ENCODE measurements around the gene LONRF3. TPM values are rescaled to one million over a fixed set of nuclear protein-coding genes. Genes with fewer than 3 reads are reported as not detected.

LONRF3 gene
- total and polyA plus RNA-seq, 3 donors from 2014 or later: 4.2 to 9.7 (median 8.5) TPM

DNA sequence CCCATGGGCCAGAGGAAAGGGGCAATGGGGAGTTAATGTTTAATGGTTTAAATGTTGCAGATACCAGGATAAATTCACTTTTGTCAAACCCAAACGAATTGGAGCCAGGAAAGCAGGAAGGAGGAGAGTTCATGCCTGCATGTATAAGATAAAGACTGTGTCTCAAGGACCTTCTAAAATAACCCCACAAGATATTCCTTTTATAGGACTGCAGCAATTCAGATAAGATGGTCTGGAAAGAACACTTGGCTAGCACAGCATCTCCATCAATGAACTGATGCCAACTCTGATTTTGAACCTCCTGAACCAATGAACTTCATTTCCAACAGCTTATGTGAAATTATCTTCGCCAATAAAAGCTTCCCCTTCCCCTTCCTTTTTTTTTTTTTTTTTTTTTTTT is 31.3 kb upstream of the LONRF3 start:
- intact Hi-C loops (cut with DNase I; ENCODE audit: low total_unique reads): no loop called here
- Histone ChIP-seq H3K4me3 (no peak overlapping the region), H3K27me3 (no peaks in the 10 kb centered on the region), H3K9me3 (no peaks in the 10 kb centered on the region), H3K36me3 (ENCODE audit: low read depth, missing control alignments) (no peaks in the 10 kb centered on the region), H3K4me1 (no peaks in the 10 kb centered on the region), H3K27ac (no peak overlapping the region)
- 4 to 22% methylated on average over 2 of the region's 2 CpGs for WGBS, 2 donors
- TF ChIP-seq POLR2A (IDR thresholded peaks at IDR 0.05): no peak
- TF ChIP-seq, protein P1, sequence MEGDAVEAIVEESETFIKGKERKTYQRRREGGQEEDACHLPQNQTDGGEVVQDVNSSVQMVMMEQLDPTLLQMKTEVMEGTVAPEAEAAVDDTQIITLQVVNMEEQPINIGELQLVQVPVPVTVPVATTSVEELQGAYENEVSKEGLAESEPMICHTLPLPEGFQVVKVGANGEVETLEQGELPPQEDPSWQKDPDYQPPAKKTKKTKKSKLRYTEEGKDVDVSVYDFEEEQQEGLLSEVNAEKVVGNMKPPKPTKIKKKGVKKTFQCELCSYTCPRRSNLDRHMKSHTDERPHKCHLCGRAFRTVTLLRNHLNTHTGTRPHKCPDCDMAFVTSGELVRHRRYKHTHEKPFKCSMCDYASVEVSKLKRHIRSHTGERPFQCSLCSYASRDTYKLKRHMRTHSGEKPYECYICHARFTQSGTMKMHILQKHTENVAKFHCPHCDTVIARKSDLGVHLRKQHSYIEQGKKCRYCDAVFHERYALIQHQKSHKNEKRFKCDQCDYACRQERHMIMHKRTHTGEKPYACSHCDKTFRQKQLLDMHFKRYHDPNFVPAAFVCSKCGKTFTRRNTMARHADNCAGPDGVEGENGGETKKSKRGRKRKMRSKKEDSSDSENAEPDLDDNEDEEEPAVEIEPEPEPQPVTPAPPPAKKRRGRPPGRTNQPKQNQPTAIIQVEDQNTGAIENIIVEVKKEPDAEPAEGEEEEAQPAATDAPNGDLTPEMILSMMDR (IDR thresholded peaks at IDR 0.05): no peak
- DNase-seq: no peak

DNA sequence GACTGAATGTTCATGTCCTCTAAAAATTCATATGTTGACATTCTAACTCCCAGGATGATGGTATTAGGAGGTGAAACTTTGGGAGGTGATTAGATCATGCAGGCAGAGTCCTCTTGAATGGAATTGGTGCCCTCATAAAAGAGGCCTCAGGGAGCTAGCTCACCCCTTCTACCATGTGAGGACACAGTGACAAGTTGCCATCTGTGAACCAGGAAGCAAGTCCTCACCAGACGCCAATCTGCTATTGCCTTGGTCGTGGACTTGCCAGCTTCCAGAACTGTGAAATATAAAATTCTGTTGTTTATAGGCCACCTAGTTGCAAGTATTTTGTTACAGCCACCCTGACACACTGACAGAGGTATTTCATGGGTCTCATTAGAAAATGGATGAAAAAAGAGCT is 28.5 kb upstream of the LONRF3 start:
- no peak overlapping the region for H3K4me3 ChIP-seq
- H3K36me3 ChIP-seq (ENCODE audit: low read depth, missing control alignments): no peaks in the 10 kb centered on the region
- TF ChIP-seq, protein P1 (IDR thresholded peaks at IDR 0.05): no peak
- TF ChIP-seq POLR2A (IDR thresholded peaks at IDR 0.05): no peak
- WGBS, 2 donors: 82 to 83% methylated on average over 1 to 2 of the region's 2 CpGs
- no peak overlapping the region for H3K27ac ChIP-seq
- no peaks in the 10 kb centered on the region for H3K27me3 ChIP-seq
- DNase-seq: no peak
- intact Hi-C loops (cut with DNase I; ENCODE audit: low total_unique reads): no loop called here
- no peaks in the 10 kb centered on the region for H3K9me3 ChIP-seq
- H3K4me1 ChIP-seq: no peaks in the 10 kb centered on the region

GRCh38 chrX:118948270-118948669 is 26.1 kb upstream of the LONRF3 start:
- H3K4me1 ChIP-seq: no peaks in the 10 kb centered on the region
- H3K36me3 ChIP-seq (ENCODE audit: low read depth, missing control alignments): no peaks in the 10 kb centered on the region
- no peaks in the 10 kb centered on the region for H3K27me3 ChIP-seq
- TF ChIP-seq, protein P1 (IDR thresholded peaks at IDR 0.05): no peak
- no peak for TF ChIP-seq POLR2A (IDR thresholded peaks at IDR 0.05)
- no peak overlapping the region for H3K4me3 ChIP-seq
- H3K9me3 ChIP-seq: no peaks in the 10 kb centered on the region
- DNase-seq: no peak
- WGBS, 2 donors: 80 to 86% methylated on average over 1 of the region's 1 CpG
- no peak overlapping the region for H3K27ac ChIP-seq
- intact Hi-C loops (cut with DNase I; ENCODE audit: low total_unique reads): no loop called here

GRCh38 chrX:118961866-118962560 is 12.4 kb upstream of the LONRF3 start:
- TF ChIP-seq, protein P1 (IDR thresholded peaks at IDR 0.05): no peak
- no peak for TF ChIP-seq POLR2A (IDR thresholded peaks at IDR 0.05)
- no peak overlapping the region for H3K27ac ChIP-seq
- no peaks in the 10 kb centered on the region for H3K27me3 ChIP-seq
- DNase-seq: no peak
- intact Hi-C loops (cut with DNase I; ENCODE audit: low total_unique reads): no loop called here
- H3K4me3 ChIP-seq: no peak overlapping the region
- H3K36me3 ChIP-seq (ENCODE audit: low read depth, missing control alignments): no peaks in the 10 kb centered on the region
- no peaks in the 10 kb centered on the region for H3K9me3 ChIP-seq
- 77 to 91% methylated on average over 4 of the region's 4 CpGs for WGBS, 2 donors
- H3K4me1 ChIP-seq: no peaks in the 10 kb centered on the region

DNA sequence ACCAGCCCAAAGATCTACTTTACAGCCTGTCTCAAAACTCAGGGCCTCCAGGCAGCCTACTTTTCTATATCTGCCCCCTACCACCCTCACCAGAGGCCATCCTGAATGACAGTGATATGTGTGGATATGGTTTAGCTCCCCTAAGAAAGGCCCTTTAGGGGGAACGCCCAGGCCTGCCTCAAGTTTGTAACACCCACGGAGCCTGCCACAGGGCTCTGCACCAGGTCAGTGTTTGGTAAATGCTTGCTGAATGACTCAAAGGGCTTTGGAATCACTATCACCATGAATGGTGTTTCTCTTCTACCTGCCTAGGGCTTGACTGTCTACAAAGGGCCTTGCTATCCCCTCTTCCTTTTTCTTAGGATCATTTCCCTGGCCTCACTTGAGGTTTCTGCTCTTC is 11.3 kb upstream of the LONRF3 start:
- WGBS, 2 donors: 80 to 100% methylated on average over 1 to 2 of the region's 2 CpGs
- DNase-seq: no peak
- no peaks in the 10 kb centered on the region for H3K9me3 ChIP-seq
- H3K27me3 ChIP-seq: no peaks in the 10 kb centered on the region
- no peaks in the 10 kb centered on the region for H3K4me1 ChIP-seq
- intact Hi-C loops (cut with DNase I; ENCODE audit: low total_unique reads): no loop called here
- no peak overlapping the region for H3K4me3 ChIP-seq
- TF ChIP-seq, protein P1 (IDR thresholded peaks at IDR 0.05): no peak
- H3K36me3 ChIP-seq (ENCODE audit: low read depth, missing control alignments): no peaks in the 10 kb centered on the region
- H3K27ac ChIP-seq: no peak overlapping the region
